HepG2 (cell line): Measurements from ENCODE around the gene CIAPIN1. TPM values are rescaled to one million over a fixed set of nuclear protein-coding genes. Genes with fewer than 3 reads are reported as not detected.

Source experiments
- ATM ChIP-seq: fragments of 450-650 bp; IDR thresholded peaks from 2 replicates; pipeline ENCODE4 v1.7.1; 2017; ENCODE audit warnings: mild to moderate bottlenecking, borderline replicate concordance
- CAMTA2 ChIP-seq: sonication (generic); formaldehyde crosslinking; IDR thresholded peaks from 2 replicates; pipeline ENCODE4 v1.4.0; 2020; ENCODE audit warnings: mild to moderate bottlenecking, missing genetic modification reagents, borderline replicate concordance
- FOXP1 ChIP-seq, 2 experiments: fragments of 450-650 bp in 1 of 2; IDR thresholded peaks; 2 replicates each; pipeline ENCODE4 v1.6.1; 2017 to 2018; ENCODE audit warnings: antibody characterized with exemption in 1 of 2
- MYC ChIP-seq: sonication (generic); formaldehyde crosslinking; IDR thresholded peaks from 2 replicates; pipeline ENCODE4 v1.9.0; 2021; ENCODE audit warnings: missing genetic modification reagents, borderline replicate concordance
- NFKBIZ ChIP-seq: IDR thresholded peaks from 2 replicates; pipeline ENCODE4 v1.6.1; 2018; ENCODE audit warnings: missing genetic modification reagents, missing compliant biosample characterization
- NR3C1 ChIP-seq: sonication (generic); formaldehyde crosslinking; IDR thresholded peaks from 2 replicates; pipeline ENCODE4 v1.4.0; 2020; ENCODE audit warnings: missing genetic modification reagents
- PHF21A ChIP-seq: sonication (generic); formaldehyde crosslinking; IDR thresholded peaks from 2 replicates; pipeline ENCODE4 v1.5.0; 2020; ENCODE audit warnings: mild to moderate bottlenecking, missing genetic modification reagents
- PITX1 ChIP-seq: sonication (generic); formaldehyde crosslinking; IDR thresholded peaks from 2 replicates; pipeline ENCODE4 v1.5.1; 2020; ENCODE audit warnings: mild to moderate bottlenecking, missing genetic modification reagents
- SALL1 ChIP-seq: sonication (generic); formaldehyde crosslinking; IDR thresholded peaks from 2 replicates; pipeline ENCODE4 v1.8.0; 2022; ENCODE audit warnings: mild to moderate bottlenecking, missing genetic modification reagents
- SNAI1 ChIP-seq: sonication (generic); formaldehyde crosslinking; IDR thresholded peaks from 2 replicates; pipeline ENCODE4 v1.5.0; 2020; ENCODE audit warnings: mild to moderate bottlenecking, missing genetic modification reagents, borderline replicate concordance
- ZNF337 ChIP-seq: sonication (generic); formaldehyde crosslinking; IDR thresholded peaks from 2 replicates; pipeline ENCODE4 v1.5.1; 2020; ENCODE audit warnings: missing genetic modification reagents, low read depth, mild to moderate bottlenecking, borderline replicate concordance
- ZNF446 ChIP-seq: sonication (generic); formaldehyde crosslinking; IDR thresholded peaks from 2 replicates; pipeline ENCODE4 v1.5.0; 2020; ENCODE audit warnings: mild to moderate bottlenecking, missing genetic modification reagents
- ZNF552 ChIP-seq: sonication (generic); formaldehyde crosslinking; IDR thresholded peaks from 2 replicates; pipeline ENCODE4 v1.9.0; 2022; ENCODE audit warnings: missing genetic modification reagents, mild to moderate bottlenecking, borderline replicate concordance
- polyA plus RNA-seq, 8 experiments: library from polyadenylated mRNA; depleted of rRNA in 3 of 8; stranded (reverse) in 7 of 8; unstranded in 1 of 8; fragments of >200 nt; fragmentation: Illumina TruSeq in 4 of 8; extraction: Trizol in 4 of 8; gene quantifications; 2 replicates each; pipeline versions ENCODE4 v1.2.1 to v1.2.3, GENCODE V29; 2011 to 2016; ENCODE audit warnings: low read depth in 4 of 8, missing spikeins in 1 of 8, mixed read lengths in 1 of 8; ENCODE audit not compliant: insufficient read depth in 1 of 8
- total RNA-seq, 5 experiments: library from RNA; depleted of rRNA; stranded (reverse); fragments of >200 nt; fragmentation: Illumina TruSeq; extraction: Trizol; gene quantifications; 2 replicates each; pipeline ENCODE4 v1.2.3, GENCODE V29; 2016; ENCODE audit warnings: low read depth in 1 of 5
- TF ChIP-seq, protein P1 (sequence below): sonication (generic); formaldehyde crosslinking; IDR thresholded peaks from 2 replicates; pipeline ENCODE4 v1.4.0; 2020; ENCODE audit warnings: missing genetic modification reagents
- TF ChIP-seq, protein P2 (sequence below): sonication (generic); formaldehyde crosslinking; IDR thresholded peaks from 2 replicates; pipeline ENCODE4 v1.4.0; 2020; ENCODE audit warnings: mild to moderate bottlenecking, missing genetic modification reagents
- TF ChIP-seq, protein P3 (sequence below): sonication (generic); formaldehyde crosslinking; IDR thresholded peaks from 2 replicates; pipeline ENCODE4 v1.8.0; 2022; ENCODE audit warnings: missing genetic modification reagents, mild to moderate bottlenecking, inconsistent platforms, borderline replicate concordance
- TF ChIP-seq, protein P4 (sequence below): sonication (generic); formaldehyde crosslinking; IDR thresholded peaks from 2 replicates; pipeline ENCODE4 v1.5.1; 2020; ENCODE audit warnings: missing genetic modification reagents, mild to moderate bottlenecking, borderline replicate concordance

The CIAPIN1 gene
- total and polyA plus RNA-seq, 2 of the 13 experiments (the other 11 are each of a cell fraction or from before 2014, with no cell fraction given): 69.3 to 89.7 TPM

DNA sequence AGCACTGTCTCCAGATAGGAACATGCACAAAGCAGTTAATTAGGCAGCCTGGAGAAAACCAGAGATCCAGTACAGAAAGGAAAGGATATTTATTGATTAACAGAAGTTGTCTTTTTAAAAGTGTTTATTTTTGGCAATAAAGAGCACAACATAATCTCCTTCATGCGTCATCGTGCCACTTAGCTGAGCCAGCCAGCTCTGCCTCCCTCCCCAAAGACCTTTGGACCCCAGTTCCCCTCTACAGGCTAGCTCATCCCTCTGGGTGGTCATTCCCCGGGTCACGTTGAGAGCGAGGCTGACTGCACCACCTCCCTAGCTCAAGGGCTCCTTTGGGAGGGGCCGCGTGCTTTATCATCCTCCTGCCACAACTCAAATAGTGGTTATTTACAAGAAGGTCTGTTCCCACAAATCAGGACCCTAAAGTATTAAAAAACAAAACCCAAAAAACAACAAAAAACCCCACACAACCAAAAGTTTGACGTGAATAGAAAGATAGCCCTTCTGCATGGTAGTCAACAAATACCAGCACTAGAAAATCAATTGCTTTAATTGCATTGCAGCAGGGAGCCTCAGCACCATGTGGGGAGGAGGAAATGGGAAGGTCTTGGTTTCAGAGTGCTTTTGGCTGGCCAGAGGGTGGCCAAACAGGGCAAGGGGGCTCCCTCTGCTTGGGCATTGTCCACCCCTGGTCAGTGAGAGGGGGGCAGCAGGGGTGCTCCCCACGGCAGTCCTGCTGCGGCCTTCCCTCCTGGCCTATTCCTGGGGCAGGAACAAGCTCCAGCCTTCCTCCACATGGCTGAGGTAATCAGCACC is 24.9 kb upstream of the CIAPIN1 start (continued):
- TF ChIP-seq, protein P1, sequence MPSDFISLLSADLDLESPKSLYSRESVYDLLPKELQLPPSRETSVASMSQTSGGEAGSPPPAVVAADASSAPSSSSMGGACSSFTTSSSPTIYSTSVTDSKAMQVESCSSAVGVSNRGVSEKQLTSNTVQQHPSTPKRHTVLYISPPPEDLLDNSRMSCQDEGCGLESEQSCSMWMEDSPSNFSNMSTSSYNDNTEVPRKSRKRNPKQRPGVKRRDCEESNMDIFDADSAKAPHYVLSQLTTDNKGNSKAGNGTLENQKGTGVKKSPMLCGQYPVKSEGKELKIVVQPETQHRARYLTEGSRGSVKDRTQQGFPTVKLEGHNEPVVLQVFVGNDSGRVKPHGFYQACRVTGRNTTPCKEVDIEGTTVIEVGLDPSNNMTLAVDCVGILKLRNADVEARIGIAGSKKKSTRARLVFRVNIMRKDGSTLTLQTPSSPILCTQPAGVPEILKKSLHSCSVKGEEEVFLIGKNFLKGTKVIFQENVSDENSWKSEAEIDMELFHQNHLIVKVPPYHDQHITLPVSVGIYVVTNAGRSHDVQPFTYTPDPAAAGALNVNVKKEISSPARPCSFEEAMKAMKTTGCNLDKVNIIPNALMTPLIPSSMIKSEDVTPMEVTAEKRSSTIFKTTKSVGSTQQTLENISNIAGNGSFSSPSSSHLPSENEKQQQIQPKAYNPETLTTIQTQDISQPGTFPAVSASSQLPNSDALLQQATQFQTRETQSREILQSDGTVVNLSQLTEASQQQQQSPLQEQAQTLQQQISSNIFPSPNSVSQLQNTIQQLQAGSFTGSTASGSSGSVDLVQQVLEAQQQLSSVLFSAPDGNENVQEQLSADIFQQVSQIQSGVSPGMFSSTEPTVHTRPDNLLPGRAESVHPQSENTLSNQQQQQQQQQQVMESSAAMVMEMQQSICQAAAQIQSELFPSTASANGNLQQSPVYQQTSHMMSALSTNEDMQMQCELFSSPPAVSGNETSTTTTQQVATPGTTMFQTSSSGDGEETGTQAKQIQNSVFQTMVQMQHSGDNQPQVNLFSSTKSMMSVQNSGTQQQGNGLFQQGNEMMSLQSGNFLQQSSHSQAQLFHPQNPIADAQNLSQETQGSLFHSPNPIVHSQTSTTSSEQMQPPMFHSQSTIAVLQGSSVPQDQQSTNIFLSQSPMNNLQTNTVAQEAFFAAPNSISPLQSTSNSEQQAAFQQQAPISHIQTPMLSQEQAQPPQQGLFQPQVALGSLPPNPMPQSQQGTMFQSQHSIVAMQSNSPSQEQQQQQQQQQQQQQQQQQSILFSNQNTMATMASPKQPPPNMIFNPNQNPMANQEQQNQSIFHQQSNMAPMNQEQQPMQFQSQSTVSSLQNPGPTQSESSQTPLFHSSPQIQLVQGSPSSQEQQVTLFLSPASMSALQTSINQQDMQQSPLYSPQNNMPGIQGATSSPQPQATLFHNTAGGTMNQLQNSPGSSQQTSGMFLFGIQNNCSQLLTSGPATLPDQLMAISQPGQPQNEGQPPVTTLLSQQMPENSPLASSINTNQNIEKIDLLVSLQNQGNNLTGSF: no peak
- TF ChIP-seq, protein P2, sequence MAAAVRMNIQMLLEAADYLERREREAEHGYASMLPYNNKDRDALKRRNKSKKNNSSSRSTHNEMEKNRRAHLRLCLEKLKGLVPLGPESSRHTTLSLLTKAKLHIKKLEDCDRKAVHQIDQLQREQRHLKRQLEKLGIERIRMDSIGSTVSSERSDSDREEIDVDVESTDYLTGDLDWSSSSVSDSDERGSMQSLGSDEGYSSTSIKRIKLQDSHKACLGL (CRISPR knock-in tag): no peak
- TF ChIP-seq, protein P3, sequence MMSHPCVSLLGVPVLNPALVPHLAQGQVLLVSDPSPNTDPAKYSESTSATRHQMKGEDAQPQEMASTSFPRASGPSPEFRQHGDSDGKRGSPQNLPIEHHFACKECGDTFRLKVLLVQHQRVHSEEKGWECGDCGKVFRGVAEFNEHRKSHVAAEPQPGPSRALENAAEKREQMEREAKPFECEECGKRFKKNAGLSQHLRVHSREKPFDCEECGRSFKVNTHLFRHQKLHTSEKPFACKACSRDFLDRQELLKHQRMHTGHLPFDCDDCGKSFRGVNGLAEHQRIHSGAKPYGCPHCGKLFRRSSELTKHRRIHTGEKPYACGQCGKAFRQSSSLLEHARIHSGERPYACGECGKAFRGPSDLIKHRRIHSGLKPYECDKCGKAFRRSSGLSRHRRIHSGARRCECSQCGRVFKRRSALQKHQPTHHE: no peak
- peak; percentile 96 for TF ChIP-seq SALL1 (CRISPR knock-in tag)
- TF ChIP-seq SNAI1 (CRISPR knock-in tag): no peak
- TF ChIP-seq, protein P4, sequence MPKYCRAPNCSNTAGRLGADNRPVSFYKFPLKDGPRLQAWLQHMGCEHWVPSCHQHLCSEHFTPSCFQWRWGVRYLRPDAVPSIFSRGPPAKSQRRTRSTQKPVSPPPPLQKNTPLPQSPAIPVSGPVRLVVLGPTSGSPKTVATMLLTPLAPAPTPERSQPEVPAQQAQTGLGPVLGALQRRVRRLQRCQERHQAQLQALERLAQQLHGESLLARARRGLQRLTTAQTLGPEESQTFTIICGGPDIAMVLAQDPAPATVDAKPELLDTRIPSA: no peak
- TF ChIP-seq ZNF552 (CRISPR knock-in tag): no peak
- TF ChIP-seq ZNF337 (CRISPR knock-in tag): peak; percentile 59
- TF ChIP-seq MYC: peak; percentile 70; the same call in 1 of the 2 replicates
- no peak for TF ChIP-seq NR3C1
- peak; percentile 62; the same call in 1 of the 2 replicates for TF ChIP-seq NFKBIZ (CRISPR knock-in tag)
- TF ChIP-seq CAMTA2 (CRISPR knock-in tag): no peak
- peak; percentile 94 for TF ChIP-seq PHF21A (CRISPR knock-in tag)
- peak; percentile 78; the same call in 1 of the 2 replicates for TF ChIP-seq PITX1
- TF ChIP-seq FOXP1 (IDR thresholded peaks at IDR 0.05): peak; percentile 42; the same call in 1 of the 2 replicates
- TF ChIP-seq FOXP1 (CRISPR knock-in tag; IDR thresholded peaks at IDR 0.05): peak; percentile 67
- no peak for TF ChIP-seq ZNF446 (CRISPR knock-in tag)
- no peak for TF ChIP-seq ATM
